MM.1S (cell line): ENCODE results near the gene SRSF5.
"Not testable (repeated sequence)": the region's sequence is repeated elsewhere in the genome, so short reads cannot be mapped to it uniquely, and the experiment has no call there.

Source experiments
- DNase-seq: peaks from one replicate; pipeline ENCODE4 v3.0.0-alpha.2; 2015
- H2AFZ ChIP-seq: fragments of 300-600 bp; sonication (generic); 2 replicates; pipeline ENCODE4 v1.6.0; 2016; ENCODE audit warnings: antibody characterized with exemption, low read length
- H3F3A ChIP-seq: fragments of 300-600 bp; sonication (generic); 2 replicates; pipeline ENCODE4 v1.6.1; 2016; ENCODE audit warnings: mild to moderate bottlenecking, antibody characterized with exemption, low read length, moderate library complexity, mixed read lengths; ENCODE audit not compliant: insufficient read depth
- H3K27ac ChIP-seq: fragments of 300-600 bp; sonication (generic); 2 replicates; pipeline ENCODE4 v1.5.1; 2016; ENCODE audit warnings: mild to moderate bottlenecking, low read length
- H3K27me3 ChIP-seq: fragments of 300-600 bp; sonication (generic); replicated peaks from 2 replicates; pipeline ENCODE4 v1.6.0; 2016; ENCODE audit warnings: low read length; ENCODE audit not compliant: insufficient read depth
- H3K36me3 ChIP-seq: fragments of 300-600 bp; sonication (generic); replicated peaks from 2 replicates; pipeline ENCODE4 v1.6.1; 2016; ENCODE audit warnings: mild to moderate bottlenecking, low read length, mixed read lengths; ENCODE audit not compliant: insufficient read depth
- H3K4me1 ChIP-seq: fragments of 300-600 bp; sonication (generic); 2 replicates; pipeline ENCODE4 v1.6.1; 2016; ENCODE audit warnings: low read length, mixed read lengths
- H3K4me2 ChIP-seq: fragments of 300-600 bp; sonication (generic); 2 replicates; pipeline ENCODE4 v1.6.0; 2016; ENCODE audit warnings: low read depth, low read length
- H3K4me3 ChIP-seq: fragments of 300-600 bp; sonication (generic); 2 replicates; pipeline ENCODE4 v1.5.1; 2016; ENCODE audit warnings: low read length, mixed read lengths
- H3K79me2 ChIP-seq: fragments of 300-600 bp; sonication (generic); 2 replicates; pipeline ENCODE4 v1.6.1; 2016; ENCODE audit warnings: mixed run types, low read length, mixed read lengths
- H3K9ac ChIP-seq: fragments of 300-600 bp; sonication (generic); 2 replicates; pipeline ENCODE4 v1.6.1; 2016; ENCODE audit warnings: low read length, mixed read lengths
- H3K9me2 ChIP-seq: fragments of 300-600 bp; sonication (generic); replicated peaks from 2 replicates; pipeline ENCODE4 v1.6.1; 2016; ENCODE audit warnings: mild to moderate bottlenecking, low read length, mixed read lengths; ENCODE audit not compliant: insufficient read depth
- H3K9me3 ChIP-seq: fragments of 300-600 bp; sonication (generic); replicated peaks from 2 replicates; pipeline ENCODE4 v1.6.1; 2016; ENCODE audit warnings: mild to moderate bottlenecking, low read length, mixed read lengths; ENCODE audit not compliant: insufficient read depth
- H4K20me1 ChIP-seq: fragments of 300-600 bp; sonication (generic); 2 replicates; pipeline ENCODE4 v1.6.1; 2016; ENCODE audit warnings: mild to moderate bottlenecking, low read length, moderate library complexity, mixed read lengths; ENCODE audit not compliant: insufficient read depth
- CTCF ChIP-seq: fragments of 300-600 bp; sonication (generic); IDR thresholded peaks from 2 replicates; pipeline ENCODE4 v1.5.1; 2016; ENCODE audit warnings: antibody characterized with exemption, low read length, mixed read lengths
- EZH2 ChIP-seq: fragments of 300-600 bp; sonication (generic); optimal IDR thresholded peaks from 2 replicates; pipeline ENCODE3; 2017; ENCODE audit warnings: low read depth, mild to moderate bottlenecking, antibody characterized with exemption, low read length, mixed read lengths
- EZH2phosphoT487 ChIP-seq: fragments of 300-600 bp; sonication (generic); IDR thresholded peaks from 2 replicates; pipeline ENCODE4 v1.6.1; 2018; ENCODE audit warnings: antibody characterized with exemption, low read length

Gene SRSF5

GRCh38 chr14:69726761-69727511 lies 40.0 kb upstream of the SRSF5 start:
- Histone ChIP-seq H3F3A (no peaks in the 10 kb centered on the region), H3K27ac (no peak overlapping the region), H3K4me2 (peak overlapping the region; percentile 65), H3K9me3 (no peaks in the 10 kb centered on the region), H3K9ac (peak overlapping the region; percentile 49; the same call in 1 of the 2 replicates), H3K27me3 (no peaks in the 10 kb centered on the region), H3K4me1 (no peaks in the 10 kb centered on the region), H3K36me3 (no peaks in the 10 kb centered on the region), H3K79me2 (no peaks in the 10 kb centered on the region), H3K9me2 (no peaks in the 10 kb centered on the region), H3K4me3 (peak overlapping the region; percentile 57), H2AFZ (peak overlapping the region; percentile 70), H4K20me1 (no peaks in the 10 kb centered on the region)
- DNase-seq: peak; percentile 41
- TF ChIP-seq CTCF (peak; percentile 77), EZH2phosphoT487 (no peak)

- Histone ChIP-seq H3K27me3 (no peaks in the 10 kb centered on the region), H2AFZ (no peak overlapping the region)
- no peak for DNase-seq
These were observed 39.1 kb upstream of the SRSF5 start for GRCh38 chr14:69727860-69728259.

GRCh38 chr14:69731919-69732598 lies 34.9 kb upstream of the SRSF5 start:
- not testable (repeated sequence) for H3K9me3 ChIP-seq, DNase-seq, H3K9ac ChIP-seq, H3K4me1 ChIP-seq, H3F3A ChIP-seq, H3K4me2 ChIP-seq, H3K9me2 ChIP-seq, H3K27ac ChIP-seq, H3K27me3 ChIP-seq, H3K4me3 ChIP-seq, H3K36me3 ChIP-seq, H2AFZ ChIP-seq, H3K79me2 ChIP-seq, H4K20me1 ChIP-seq

More at GRCh38 chr14:69727860-69728259, 39.1 kb upstream of the SRSF5 start:
- H3K4me3 ChIP-seq: no peak overlapping the region
- no peak overlapping the region for H3K4me2 ChIP-seq
- H3F3A ChIP-seq: no peaks in the 10 kb centered on the region
- H3K27ac ChIP-seq: no peak overlapping the region
- no peaks in the 10 kb centered on the region for H3K79me2 ChIP-seq
- H3K36me3 ChIP-seq: no peaks in the 10 kb centered on the region
- H3K4me1 ChIP-seq: no peaks in the 10 kb centered on the region
- TF ChIP-seq CTCF (no peak), EZH2 (no peak), EZH2phosphoT487 (no peak)
- no peaks in the 10 kb centered on the region for H4K20me1 ChIP-seq
- no peak overlapping the region for H3K9ac ChIP-seq
- H3K9me3 ChIP-seq: no peaks in the 10 kb centered on the region
- H3K9me2 ChIP-seq: no peaks in the 10 kb centered on the region

- not testable (repeated sequence) for DNase-seq, H3K27ac ChIP-seq, H2AFZ ChIP-seq, H3K4me1 ChIP-seq, H3K9me2 ChIP-seq, H3K79me2 ChIP-seq, H4K20me1 ChIP-seq, H3K9me3 ChIP-seq, H3K4me2 ChIP-seq, H3K36me3 ChIP-seq, H3F3A ChIP-seq, H3K27me3 ChIP-seq, H3K9ac ChIP-seq, H3K4me3 ChIP-seq
These were observed 30.5 kb upstream of the SRSF5 start for GRCh38 chr14:69736405-69736804.
